ENCODE data around the gene MAGT1. TPM values are rescaled to one million over a fixed set of nuclear protein-coding genes. Genes with fewer than 3 reads are reported as not detected.
"Not testable (repeated sequence)": the region's sequence is repeated elsewhere in the genome, so short reads cannot be mapped to it uniquely, and the experiment has no call there.

The MAGT1 gene
- total and polyA plus RNA-seq, 7 experiments from 2014 or later = 32.5 to 63.8 (median 36.5) TPM

DNA sequence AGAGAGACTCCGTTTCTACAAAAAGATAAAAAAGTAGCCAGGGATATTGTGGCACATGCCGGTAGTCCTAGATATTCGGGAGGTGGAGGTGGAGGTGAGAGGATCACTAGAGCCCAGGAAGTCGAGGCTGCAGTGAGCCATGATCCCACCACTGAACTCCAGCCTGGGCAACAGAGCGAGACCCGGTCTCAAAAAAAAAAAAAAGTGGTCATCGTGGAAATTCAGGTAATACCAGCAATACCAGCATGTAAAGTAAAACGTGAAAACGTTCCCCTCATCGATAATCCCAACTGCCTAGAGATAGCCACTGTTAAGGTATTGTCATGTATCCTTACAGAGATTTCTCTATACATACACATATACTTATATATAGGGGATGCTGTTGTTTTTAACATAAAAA is 1.5 kb downstream of the MAGT1 start:
- no peak for DNase-seq
- H3K27me3 ChIP-seq (ENCODE audit: control insufficient read depth in 2 of 2, insufficient read depth in 2 of 2, low read length in 2 of 2) = no peaks in the 10 kb centered on the region
- Mint-ChIP-seq H3K27ac (peak overlapping the region in 5 of 9 donors; percentile 53 to 99 (median 99)), H3K9me3 (no peaks in the 10 kb centered on the region), H3K27me3 (no peaks in the 10 kb centered on the region), H3K4me1 (peaks cover 7 to 38% (median 37%) of the 10 kb centered on the region in 7 donors), H3K4me3 (peak overlapping the region in 9 of 10 donors; percentile 17 to 99 (median 96)), H3K36me3 (peaks cover 3 to 15% (median 4%) of the 10 kb centered on the region in 5 donors)
- H3K4me1 ChIP-seq (ENCODE audit: control insufficient read depth in 2 of 2, insufficient read depth in 2 of 2, low read length in 2 of 2) = peaks cover 4 to 15% of the 10 kb centered on the region in 2 donors
- H3K4me3 ChIP-seq (ENCODE audit: low read length) = no peak overlapping the region
- ChIA-PET POLR2A (interaction anchor here (1.4 kb wide), 1 partner anchor 17 kb away, joined by 3 read pairs; the partner anchor contains the start of gene ATP7A), CTCF (interaction anchor here (0.7 kb wide), 1 partner anchor 180 kb away, joined by 3 read pairs; no protein-coding TSS in a partner anchor)
- H3K36me3 ChIP-seq (ENCODE audit: control insufficient read depth in 2 of 3, insufficient read depth in 3 of 3, low read length in 3 of 3) = no peaks in the 10 kb centered on the region
- H3K9me3 ChIP-seq (ENCODE audit: control insufficient read depth in 2 of 3, low read length in 3 of 3) = no peaks in the 10 kb centered on the region
- intact Hi-C loops (cut with micrococcal nuclease) = loop anchor here (10.0 kb wide), 5 partner anchors 209 to 1471 kb away; partner anchors contain the start of gene ITM2A (in 1 of the 2)
- H3K27ac ChIP-seq (ENCODE audit: low read depth, low read length) = peak overlapping the region; percentile 93
- no peak for ATAC-seq

DNA sequence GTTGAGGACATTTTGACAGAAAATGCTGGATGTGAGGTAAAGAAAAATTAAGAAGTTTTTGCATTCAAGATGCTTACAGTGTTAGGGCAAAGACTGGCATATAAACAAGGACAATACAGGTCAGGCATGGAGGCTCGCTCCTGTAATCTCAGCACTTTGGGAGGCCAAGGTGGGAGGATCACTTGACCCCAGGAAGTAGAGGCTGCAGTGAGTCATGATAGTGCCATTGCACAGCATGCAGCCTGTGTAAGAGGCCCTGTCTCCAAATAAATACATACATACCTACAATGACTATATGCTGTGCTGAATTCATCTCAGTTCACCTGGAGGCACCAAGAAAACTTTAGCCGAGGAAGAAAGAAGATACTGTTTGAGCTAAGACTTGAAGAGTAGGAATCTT is 2.3 kb downstream of the MAGT1 start:
- no peak for ATAC-seq
- H3K4me1 Mint-ChIP-seq = peaks cover 7 to 43% (median 41%) of the 10 kb centered on the region in 7 donors
- Histone ChIP-seq H3K27ac (ENCODE audit: low read depth, low read length) (no peak overlapping the region), H3K9me3 (ENCODE audit: control insufficient read depth in 2 of 3, low read length in 3 of 3) (no peaks in the 10 kb centered on the region), H3K27me3 (ENCODE audit: control insufficient read depth in 2 of 2, insufficient read depth in 2 of 2, low read length in 2 of 2) (no peaks in the 10 kb centered on the region), H3K4me1 (ENCODE audit: control insufficient read depth in 2 of 2, insufficient read depth in 2 of 2, low read length in 2 of 2) (peaks cover 4 to 15% of the 10 kb centered on the region in 2 donors), H3K4me3 (ENCODE audit: low read length) (no peak overlapping the region), H3K36me3 (ENCODE audit: control insufficient read depth in 2 of 3, insufficient read depth in 3 of 3, low read length in 3 of 3) (no peaks in the 10 kb centered on the region)
- peak overlapping the region in 2 of 9 donors; percentile 28 to 56 for H3K27ac Mint-ChIP-seq
- no peaks in the 10 kb centered on the region for H3K9me3 Mint-ChIP-seq
- intact Hi-C loops (cut with micrococcal nuclease) = loop anchor here (10.0 kb wide), 5 partner anchors 208 to 1472 kb away; partner anchors contain the start of gene ITM2A (in 1 of the 2)
- POLR2A ChIA-PET = interaction anchor here (1.4 kb wide), 1 partner anchor 18 kb away, joined by 3 read pairs; the partner anchor contains the start of gene ATP7A
- H3K4me3 Mint-ChIP-seq = peak overlapping the region; percentile 10 to 96 (median 36)
- H3K27me3 Mint-ChIP-seq = no peaks in the 10 kb centered on the region
- CTCF ChIA-PET = no interaction called here
- no peak for DNase-seq
- H3K36me3 Mint-ChIP-seq = peaks cover 3 to 15% (median 8%) of the 10 kb centered on the region in 5 donors

GRCh38 chrX:77881418-77881817 is 13.8 kb downstream of the MAGT1 start:
- H3K27me3 ChIP-seq (ENCODE audit: control insufficient read depth in 2 of 2, insufficient read depth in 2 of 2, low read length in 2 of 2); POLR2A ChIA-PET; H3K4me3 ChIP-seq (ENCODE audit: low read length); H3K27ac ChIP-seq (ENCODE audit: low read depth, low read length); H3K27ac Mint-ChIP-seq; H3K27me3 Mint-ChIP-seq; H3K9me3 Mint-ChIP-seq; H3K4me1 ChIP-seq (ENCODE audit: control insufficient read depth in 2 of 2, insufficient read depth in 2 of 2, low read length in 2 of 2); H3K9me3 ChIP-seq (ENCODE audit: control insufficient read depth in 2 of 3, low read length in 3 of 3); CTCF ChIA-PET; DNase-seq; H3K4me1 Mint-ChIP-seq; H3K4me3 Mint-ChIP-seq; H3K36me3 ChIP-seq (ENCODE audit: control insufficient read depth in 2 of 3, insufficient read depth in 3 of 3, low read length in 3 of 3); intact Hi-C loops (cut with micrococcal nuclease); ATAC-seq: not testable (repeated sequence)
- H3K36me3 Mint-ChIP-seq = peaks cover 0 to 20% (median 7%) of the 10 kb centered on the region in 5 donors

GRCh38 chrX:77875372-77875771 is 19.9 kb downstream of the MAGT1 start:
- ChIA-PET CTCF (no interaction called here), POLR2A (no interaction called here)
- Mint-ChIP-seq H3K4me1 (peaks cover 4 to 14% (median 4%) of the 10 kb centered on the region in 7 donors), H3K27ac (no peak overlapping the region), H3K9me3 (peaks cover 0 to 2% (median 0%) of the 10 kb centered on the region in 11 donors), H3K4me3 (no peak overlapping the region), H3K36me3 (peaks cover 4 to 22% (median 18%) of the 10 kb centered on the region in 5 donors), H3K27me3 (no peaks in the 10 kb centered on the region)
- ATAC-seq = no peak
- intact Hi-C loops (cut with micrococcal nuclease) = no loop called here
- H3K27me3 ChIP-seq (ENCODE audit: control insufficient read depth in 2 of 2, insufficient read depth in 2 of 2, low read length in 2 of 2) = no peaks in the 10 kb centered on the region
- H3K27ac ChIP-seq (ENCODE audit: low read depth, low read length) = no peak overlapping the region
- no peaks in the 10 kb centered on the region for H3K4me1 ChIP-seq (ENCODE audit: control insufficient read depth in 2 of 2, insufficient read depth in 2 of 2, low read length in 2 of 2)
- no peak for DNase-seq
- H3K36me3 ChIP-seq (ENCODE audit: control insufficient read depth in 2 of 3, insufficient read depth in 3 of 3, low read length in 3 of 3) = peaks cover 0 to 3% (median 0%) of the 10 kb centered on the region in 3 experiments
- no peaks in the 10 kb centered on the region for H3K9me3 ChIP-seq (ENCODE audit: control insufficient read depth in 2 of 3, low read length in 3 of 3)
- H3K4me3 ChIP-seq (ENCODE audit: low read length) = no peak overlapping the region

GRCh38 chrX:77831544-77831943 is 63.7 kb downstream of the MAGT1 start:
- H3K27me3 ChIP-seq (ENCODE audit: control insufficient read depth in 2 of 2, insufficient read depth in 2 of 2, low read length in 2 of 2); CTCF ChIA-PET; intact Hi-C loops (cut with micrococcal nuclease); H3K4me1 ChIP-seq (ENCODE audit: control insufficient read depth in 2 of 2, insufficient read depth in 2 of 2, low read length in 2 of 2); H3K27ac Mint-ChIP-seq; H3K4me1 Mint-ChIP-seq; H3K27ac ChIP-seq (ENCODE audit: low read depth, low read length); H3K27me3 Mint-ChIP-seq; H3K4me3 Mint-ChIP-seq; H3K9me3 ChIP-seq (ENCODE audit: control insufficient read depth in 2 of 3, low read length in 3 of 3); POLR2A ChIA-PET; DNase-seq; H3K9me3 Mint-ChIP-seq; ATAC-seq; H3K4me3 ChIP-seq (ENCODE audit: low read length); H3K36me3 ChIP-seq (ENCODE audit: control insufficient read depth in 2 of 3, insufficient read depth in 3 of 3, low read length in 3 of 3): not testable (repeated sequence)
- H3K36me3 Mint-ChIP-seq = peaks cover 0 to 32% (median 14%) of the 10 kb centered on the region in 5 donors

DNA sequence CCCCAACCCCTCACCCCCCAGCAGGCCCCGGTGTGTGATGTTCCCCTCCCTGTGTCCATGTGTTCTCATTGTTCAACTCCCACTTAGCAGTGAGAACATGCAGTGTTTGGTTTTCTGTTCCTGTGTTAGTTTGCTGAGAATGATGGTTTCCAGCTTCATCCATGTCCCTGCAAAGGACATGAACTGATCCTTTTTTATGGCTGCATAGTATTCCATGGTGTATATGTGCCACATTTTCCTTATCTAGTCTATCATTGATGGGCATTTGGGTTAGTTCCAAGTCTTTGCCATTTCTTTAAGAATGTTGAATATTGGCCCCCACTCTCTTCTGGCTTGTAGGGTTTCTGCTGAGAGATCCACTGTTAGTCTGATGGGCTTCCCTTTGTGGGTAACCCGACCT is 73.2 kb downstream of the MAGT1 start:
- intact Hi-C loops (cut with micrococcal nuclease); H3K4me3 Mint-ChIP-seq; H3K27me3 Mint-ChIP-seq; H3K4me3 ChIP-seq (ENCODE audit: low read length); H3K27me3 ChIP-seq (ENCODE audit: control insufficient read depth in 2 of 2, insufficient read depth in 2 of 2, low read length in 2 of 2); H3K27ac ChIP-seq (ENCODE audit: low read depth, low read length); POLR2A ChIA-PET; ATAC-seq; H3K4me1 ChIP-seq (ENCODE audit: control insufficient read depth in 2 of 2, insufficient read depth in 2 of 2, low read length in 2 of 2); H3K9me3 ChIP-seq (ENCODE audit: control insufficient read depth in 2 of 3, low read length in 3 of 3); H3K36me3 ChIP-seq (ENCODE audit: control insufficient read depth in 2 of 3, insufficient read depth in 3 of 3, low read length in 3 of 3); DNase-seq; CTCF ChIA-PET; H3K4me1 Mint-ChIP-seq: not testable (repeated sequence)
- peaks cover 0 to 38% (median 23%) of the 10 kb centered on the region in 5 donors for H3K36me3 Mint-ChIP-seq
- peak overlapping the region in 1 of 9 donors; percentile 30 for H3K27ac Mint-ChIP-seq
- H3K9me3 Mint-ChIP-seq = peaks cover 2 to 22% (median 6%) of the 10 kb centered on the region in 11 donors

DNA sequence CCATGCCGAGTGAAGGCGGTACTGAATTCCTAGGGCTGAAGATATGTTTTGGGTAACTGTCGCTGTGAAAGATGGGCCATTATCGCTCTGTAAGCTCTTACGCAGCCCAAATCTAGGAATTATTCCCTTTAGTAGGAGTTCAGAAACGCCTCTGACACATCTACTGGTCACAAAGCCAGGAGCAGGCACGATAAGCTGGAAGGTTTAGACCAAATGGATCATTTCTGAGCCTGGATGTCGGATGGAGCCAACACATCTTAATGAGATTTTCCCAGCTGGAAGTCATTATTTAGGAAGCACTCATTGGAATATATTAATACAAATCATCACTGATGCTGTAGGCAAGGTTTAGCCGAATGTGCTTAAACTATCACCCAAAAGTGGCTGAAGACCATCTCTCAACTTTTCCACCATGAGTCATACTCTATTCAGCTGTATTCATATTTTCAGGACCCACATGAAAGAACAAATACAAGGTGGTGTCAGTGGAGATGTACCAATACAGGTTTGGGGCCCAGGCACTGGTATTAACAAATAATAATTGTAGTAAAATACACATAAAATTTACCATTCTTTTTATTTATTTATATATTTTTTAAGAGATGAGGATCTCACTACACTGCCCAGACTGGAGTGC is 75.0 kb downstream of the MAGT1 start:
- no peak overlapping the region for H3K4me3 ChIP-seq (ENCODE audit: low read length)
- ChIA-PET POLR2A (no interaction called here), CTCF (no interaction called here)
- H3K27me3 Mint-ChIP-seq = no peaks in the 10 kb centered on the region
- H3K4me3 Mint-ChIP-seq = no peak overlapping the region
- H3K4me1 ChIP-seq (ENCODE audit: control insufficient read depth in 2 of 2, insufficient read depth in 2 of 2, low read length in 2 of 2) = no peaks in the 10 kb centered on the region
- H3K27ac Mint-ChIP-seq = no peak overlapping the region
- DNase-seq (no peak), ATAC-seq (no peak)
- no peak overlapping the region for H3K27ac ChIP-seq (ENCODE audit: low read depth, low read length)
- peaks cover 0 to 33% (median 12%) of the 10 kb centered on the region in 5 donors for H3K36me3 Mint-ChIP-seq
- H3K4me1 Mint-ChIP-seq = no peaks in the 10 kb centered on the region
- H3K9me3 ChIP-seq (ENCODE audit: control insufficient read depth in 2 of 3, low read length in 3 of 3) = no peaks in the 10 kb centered on the region
- intact Hi-C loops (cut with micrococcal nuclease) = no loop called here
- H3K27me3 ChIP-seq (ENCODE audit: control insufficient read depth in 2 of 2, insufficient read depth in 2 of 2, low read length in 2 of 2) = no peaks in the 10 kb centered on the region
- peaks cover under 1 to 20% (median 6%) of the 10 kb centered on the region in 11 donors for H3K9me3 Mint-ChIP-seq
- H3K36me3 ChIP-seq (ENCODE audit: control insufficient read depth in 2 of 3, insufficient read depth in 3 of 3, low read length in 3 of 3) = peaks cover 0 to 3% (median 0%) of the 10 kb centered on the region in 3 experiments

Data from naive thymus-derived CD4-positive, alpha-beta T cell (primary cell).